Measurements from ENCODE around the gene CCDC74A.
"Not testable (repeated sequence)": the region's sequence is repeated elsewhere in the genome, so short reads cannot be mapped to it uniquely, and the experiment has no call there.

Gene CCDC74A

DNA sequence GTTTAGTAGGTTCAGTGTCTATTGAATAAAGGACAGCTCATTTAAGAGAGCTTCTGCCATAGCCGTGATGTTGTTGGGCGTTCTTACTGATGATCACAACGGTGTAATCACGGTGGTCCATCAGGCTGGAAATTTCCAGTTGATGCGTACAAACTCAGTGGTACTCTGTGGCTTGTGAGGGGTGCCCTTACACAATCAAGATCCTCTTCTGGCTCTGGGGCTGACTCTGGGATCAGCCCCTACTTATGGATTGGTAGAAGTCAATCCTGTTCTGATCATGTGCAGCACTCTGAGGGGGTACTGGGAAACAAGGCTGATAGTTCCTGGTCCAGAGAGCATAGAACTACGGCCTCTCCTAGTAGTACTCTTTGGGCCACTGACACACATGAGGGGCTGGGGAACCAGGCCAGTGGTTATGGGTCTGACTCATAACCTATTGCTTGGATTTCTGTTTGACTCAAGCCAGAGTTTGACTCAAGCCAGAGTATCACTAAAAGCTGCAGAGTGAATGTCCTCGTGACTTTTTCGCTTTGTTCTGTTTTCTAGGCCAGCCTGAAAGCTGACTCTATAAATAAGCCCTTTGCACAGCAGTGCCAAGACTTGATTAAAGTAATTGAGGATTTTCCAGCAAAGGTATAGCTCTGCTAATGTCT lies 29.2 kb upstream of the CCDC74A start:
- not testable (repeated sequence) for H3K4me3 ChIP-seq (ENCODE audit: low read depth, low read length)

DNA sequence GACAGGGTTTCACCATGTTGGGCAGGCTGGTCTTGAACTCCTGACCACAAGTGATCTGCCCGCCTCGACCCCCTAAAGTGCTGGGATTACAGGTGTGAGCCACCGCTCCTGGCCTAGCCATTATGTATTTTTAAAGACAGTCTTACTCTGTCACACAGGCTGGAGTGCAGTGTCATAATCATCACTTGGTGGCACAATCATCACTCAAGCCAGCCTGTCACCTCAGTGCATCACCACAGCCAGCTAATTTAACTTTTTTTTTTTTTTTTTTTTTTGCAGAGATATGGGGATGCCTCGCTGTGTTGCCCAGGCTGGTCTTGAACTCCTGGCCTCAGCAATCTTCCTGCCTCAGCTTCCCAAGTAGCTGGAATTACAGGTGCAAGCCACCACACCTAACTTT lies 24.1 kb upstream of the CCDC74A start:
- H3K4me3 ChIP-seq (ENCODE audit: low read depth, low read length) = not testable (repeated sequence)

DNA sequence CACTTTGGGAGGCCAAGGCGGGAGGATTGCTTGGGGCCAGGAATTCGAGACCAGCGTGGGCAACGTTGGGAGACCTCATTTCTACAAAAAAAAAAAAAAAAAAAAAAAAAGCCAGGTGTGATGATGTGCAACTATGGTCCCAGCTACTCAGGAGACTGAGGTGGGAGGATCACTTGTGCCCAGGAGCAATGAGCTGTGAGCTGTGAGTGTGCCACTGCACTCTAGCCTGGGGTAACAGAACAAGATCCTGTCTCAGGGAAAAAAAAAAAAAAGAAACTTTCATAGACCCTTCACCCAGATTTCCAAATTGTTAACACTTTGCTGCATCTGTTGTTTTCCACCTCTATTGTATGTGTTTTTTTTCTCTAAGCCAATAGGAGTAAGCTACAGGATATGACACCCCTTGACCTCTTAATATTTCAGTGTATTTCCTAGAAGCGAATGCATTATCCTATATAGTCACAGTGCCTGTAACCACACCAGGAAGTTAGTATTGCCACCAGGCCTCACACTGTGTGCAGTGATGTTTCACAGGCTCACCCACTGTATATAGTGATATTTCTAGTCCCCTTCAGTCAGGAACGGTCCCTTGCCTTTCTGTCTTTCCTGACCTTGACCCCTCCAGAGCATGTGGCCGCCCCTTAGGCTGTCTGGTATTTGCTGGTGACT lies 23.5 kb upstream of the CCDC74A start:
- not testable (repeated sequence) for H3K4me3 ChIP-seq (ENCODE audit: low read depth, low read length)

DNA sequence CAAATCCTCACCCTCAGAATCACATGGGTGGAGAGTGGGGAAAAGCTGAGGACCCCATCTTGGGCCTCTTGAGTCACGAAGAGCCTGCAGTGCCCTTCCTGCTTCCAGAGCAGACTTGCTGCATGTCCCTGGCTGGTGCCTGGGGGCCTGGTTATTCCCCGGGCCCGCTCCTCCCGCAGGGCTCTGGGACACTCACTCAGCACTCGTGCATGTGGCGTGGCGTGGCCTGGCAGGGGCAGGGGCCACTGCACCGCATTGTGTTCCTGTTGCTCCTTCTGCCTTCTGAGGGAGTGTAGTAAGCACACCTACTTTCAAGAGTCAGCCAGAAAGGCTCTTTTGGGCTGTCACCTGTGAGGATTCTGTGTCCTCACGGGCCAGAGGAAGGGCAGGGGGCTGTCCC lies 18.1 kb upstream of the CCDC74A start:
- H3K4me3 ChIP-seq (ENCODE audit: low read depth, low read length) = no peak overlapping the region

DNA sequence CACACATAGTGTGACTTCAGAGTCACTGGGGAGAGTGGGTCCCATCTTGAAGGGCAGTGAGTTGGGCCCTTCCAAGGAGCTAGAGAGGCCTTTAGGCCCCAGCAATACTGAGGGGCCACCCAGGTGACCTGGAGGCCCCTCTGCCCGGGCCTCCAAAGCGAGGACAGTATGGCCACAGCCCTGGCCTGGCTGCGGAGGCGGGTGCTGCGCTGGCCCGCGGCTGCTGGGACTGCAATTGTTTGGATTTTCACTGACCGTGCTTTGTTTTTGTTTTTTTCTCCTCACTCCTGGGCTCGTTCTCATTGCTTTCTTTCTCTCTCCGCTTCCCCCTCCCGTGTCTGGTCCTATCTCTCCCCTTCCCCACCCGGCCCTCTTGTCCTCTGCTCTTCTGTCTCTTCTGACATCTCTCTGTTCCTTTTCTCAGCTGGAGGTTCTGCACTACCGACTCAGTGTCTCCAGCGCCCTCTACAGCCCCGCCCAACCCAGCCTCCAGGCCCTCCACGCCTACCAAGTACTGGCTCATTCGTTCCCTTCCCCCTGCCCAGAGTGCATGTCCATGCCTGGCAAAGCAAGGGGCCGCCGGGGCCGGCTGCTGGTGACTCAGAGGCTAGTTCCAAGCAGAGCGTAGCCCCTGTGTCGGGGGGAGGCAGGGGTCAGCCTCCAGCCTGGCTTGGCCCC lies 16.3 kb upstream of the CCDC74A start:
- H3K4me3 ChIP-seq (ENCODE audit: low read depth, low read length) = not testable (repeated sequence)

DNA sequence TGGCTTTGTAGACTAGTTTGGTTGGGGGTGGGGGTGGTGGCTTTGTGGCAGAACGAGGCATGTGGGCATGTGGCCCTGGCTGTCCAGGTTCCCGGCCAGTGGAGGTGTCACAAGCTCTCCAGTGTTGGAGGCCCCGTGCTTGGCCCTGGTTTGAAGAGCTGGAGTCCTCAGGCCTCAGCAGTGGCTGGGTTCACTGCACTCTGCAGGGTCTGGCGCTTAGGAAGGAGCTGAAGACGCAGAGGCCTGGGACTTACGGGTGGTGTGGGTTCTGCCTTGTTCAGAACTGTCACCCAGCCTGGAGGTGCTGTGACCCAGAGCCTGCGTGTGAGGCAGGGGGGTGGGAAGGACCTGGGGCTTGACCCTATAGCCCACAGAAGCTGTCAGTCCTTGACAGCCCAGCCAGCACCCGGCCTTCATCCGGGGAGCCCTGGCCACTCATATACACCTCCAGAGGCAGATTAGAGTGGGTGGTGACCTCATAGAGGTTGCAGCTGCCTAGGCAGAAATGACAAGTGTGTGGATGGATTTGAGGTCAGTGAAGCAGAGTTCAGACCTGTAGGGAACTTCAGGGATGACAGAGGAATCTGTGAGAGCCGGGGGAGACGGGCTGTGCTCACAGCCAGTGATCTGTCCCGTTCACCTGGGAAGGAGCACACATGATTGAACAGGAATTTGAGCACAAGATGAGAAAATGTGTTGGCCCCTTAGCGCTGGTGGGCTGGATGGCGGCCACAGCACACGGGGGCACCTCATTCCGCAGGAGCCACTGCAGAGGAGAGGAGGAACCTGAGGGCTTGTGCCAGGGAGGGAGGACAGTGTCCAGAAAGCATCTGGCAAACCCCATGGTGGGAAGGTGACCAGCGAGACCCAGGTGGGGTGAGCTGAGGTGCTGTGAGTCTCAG lies 15.5 kb upstream of the CCDC74A start:
- not testable (repeated sequence) for H3K4me3 ChIP-seq (ENCODE audit: low read depth, low read length)

DNA sequence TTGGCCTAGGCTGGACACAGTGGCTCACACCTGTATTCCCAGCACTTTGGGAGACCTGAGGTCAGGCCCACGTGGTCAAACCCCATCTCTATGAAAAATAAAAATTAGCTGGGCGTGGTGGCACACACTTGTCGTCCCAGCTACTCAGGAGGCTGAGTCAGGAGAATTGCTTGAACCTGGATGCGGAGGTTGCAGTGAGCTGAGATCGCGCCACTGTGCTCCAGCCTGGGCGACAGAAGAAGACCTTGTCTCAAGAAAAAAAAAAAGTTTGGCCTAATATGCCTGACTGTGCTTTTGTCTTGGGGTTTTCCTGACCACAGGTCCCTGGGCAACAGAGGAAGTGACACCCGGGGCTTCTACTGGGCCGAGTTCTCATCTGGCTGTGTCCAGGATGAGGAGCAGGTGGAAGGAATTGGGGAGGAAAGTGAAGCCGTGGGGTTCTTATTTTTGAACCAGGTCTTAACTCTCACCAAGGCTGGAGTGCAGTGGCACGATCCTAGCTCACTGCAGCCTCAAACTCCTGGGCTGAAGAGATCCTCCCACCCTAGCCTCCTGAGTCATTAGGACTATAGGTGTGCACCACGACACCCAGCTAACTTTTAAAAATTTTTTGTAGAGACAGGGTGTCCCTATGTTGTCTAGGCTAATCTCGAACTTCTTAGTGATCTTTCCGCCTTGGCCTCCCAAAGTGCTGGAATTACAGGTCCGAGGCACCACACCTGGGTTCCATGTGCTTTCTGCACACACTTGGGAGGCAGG lies 13.1 kb upstream of the CCDC74A start:
- not testable (repeated sequence) for H3K4me3 ChIP-seq (ENCODE audit: low read depth, low read length)

DNA sequence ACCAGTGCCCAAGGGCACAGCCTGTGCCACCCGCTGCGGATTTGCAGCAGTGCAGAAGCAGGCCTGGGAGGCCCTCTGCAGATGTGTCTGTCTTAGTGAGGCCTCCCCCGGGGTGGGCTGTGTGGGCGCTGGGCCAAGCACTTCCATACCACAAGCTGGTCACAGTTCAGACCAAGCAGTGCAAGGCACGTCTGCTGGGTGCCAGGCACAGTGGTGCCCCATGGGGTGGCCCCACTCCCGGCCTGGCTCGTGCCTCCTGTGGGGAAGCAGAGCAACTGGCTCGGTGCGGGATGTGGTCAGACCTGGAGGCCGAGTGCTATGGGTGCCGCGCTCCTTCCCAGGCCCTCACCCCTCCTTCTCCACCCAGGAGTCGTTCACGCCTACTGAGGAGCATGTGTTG lies 12.5 kb upstream of the CCDC74A start:
- not testable (repeated sequence) for H3K4me3 ChIP-seq (ENCODE audit: low read depth, low read length)

DNA sequence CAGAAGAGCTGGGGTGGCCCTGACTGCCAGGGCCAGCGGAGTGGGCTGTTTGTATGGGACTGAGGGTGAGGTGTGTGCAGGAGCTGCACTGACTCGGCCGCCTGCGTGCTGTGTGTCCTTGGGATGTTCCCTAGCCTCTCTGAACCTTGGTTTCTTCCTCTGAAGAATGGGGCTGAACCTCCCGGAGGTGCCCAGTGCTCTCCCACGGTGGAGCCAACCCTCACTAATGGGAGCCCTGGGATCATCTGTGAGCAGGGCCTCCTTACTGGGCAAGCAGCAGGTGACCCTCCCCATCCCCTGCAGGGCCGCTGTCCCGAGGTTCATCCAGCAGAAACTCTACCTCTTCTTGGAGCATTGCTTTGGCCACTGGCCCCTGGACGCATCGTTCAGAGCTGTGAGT lies 11.7 kb upstream of the CCDC74A start:
- H3K4me3 ChIP-seq (ENCODE audit: low read depth, low read length) = no peak overlapping the region

DNA sequence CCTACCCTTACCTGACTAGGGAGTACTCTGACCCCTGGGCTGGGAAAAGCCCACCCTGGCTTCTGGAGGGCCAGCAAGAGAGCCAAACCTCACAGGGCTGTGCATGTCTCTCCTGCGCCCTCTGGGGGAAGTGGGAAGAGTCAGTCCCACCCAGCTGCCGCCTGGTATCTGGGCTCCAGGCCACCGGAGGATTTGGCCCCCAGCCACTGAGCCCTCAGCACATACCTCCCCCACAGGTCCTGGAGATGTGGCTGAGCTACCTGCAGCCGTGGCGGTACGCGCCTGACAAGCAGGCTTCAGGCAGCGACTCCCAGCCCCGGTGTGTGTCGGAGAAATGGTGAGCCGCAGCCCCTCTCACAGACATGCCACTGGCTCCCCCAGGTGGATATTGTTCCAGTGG lies 11.1 kb upstream of the CCDC74A start:
- H3K4me3 ChIP-seq (ENCODE audit: low read depth, low read length) = not testable (repeated sequence)

DNA sequence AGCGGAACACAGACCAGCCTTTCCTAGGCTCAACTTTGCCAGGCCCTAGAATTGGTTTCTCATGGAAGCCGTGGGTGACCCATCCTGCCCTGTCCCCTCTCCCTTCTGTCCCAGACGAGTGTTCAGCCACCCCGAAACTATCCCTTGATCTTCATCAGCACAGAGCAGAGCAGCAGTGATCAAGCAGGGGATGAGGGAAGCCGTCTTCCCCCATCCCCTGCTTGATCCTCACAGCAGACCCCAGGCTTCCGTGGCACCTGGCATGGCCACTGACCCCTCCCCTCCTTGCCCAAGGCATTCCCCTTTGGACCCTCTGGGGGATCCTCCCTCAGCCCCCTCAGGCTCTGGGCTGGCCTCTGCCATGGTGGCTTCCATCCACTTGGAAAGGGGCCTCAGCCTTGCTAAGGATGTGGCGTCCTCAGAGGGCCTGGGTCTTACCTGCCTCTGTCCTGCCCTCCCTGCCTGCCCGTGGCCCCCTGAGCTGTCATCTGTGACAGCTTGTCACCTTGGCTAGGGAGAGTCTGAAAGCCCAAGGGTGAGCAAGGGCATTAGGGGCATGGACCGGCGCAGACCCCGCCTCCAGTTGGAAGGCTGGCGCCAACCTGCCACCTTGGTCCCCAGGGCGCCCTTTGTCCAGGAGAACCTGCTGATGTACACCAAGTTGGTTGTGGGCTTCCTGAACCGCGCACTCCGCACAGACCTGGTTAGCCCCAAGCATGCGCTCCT lies 10.4 kb upstream of the CCDC74A start:
- H3K4me3 ChIP-seq (ENCODE audit: low read depth, low read length) = no peak overlapping the region

DNA sequence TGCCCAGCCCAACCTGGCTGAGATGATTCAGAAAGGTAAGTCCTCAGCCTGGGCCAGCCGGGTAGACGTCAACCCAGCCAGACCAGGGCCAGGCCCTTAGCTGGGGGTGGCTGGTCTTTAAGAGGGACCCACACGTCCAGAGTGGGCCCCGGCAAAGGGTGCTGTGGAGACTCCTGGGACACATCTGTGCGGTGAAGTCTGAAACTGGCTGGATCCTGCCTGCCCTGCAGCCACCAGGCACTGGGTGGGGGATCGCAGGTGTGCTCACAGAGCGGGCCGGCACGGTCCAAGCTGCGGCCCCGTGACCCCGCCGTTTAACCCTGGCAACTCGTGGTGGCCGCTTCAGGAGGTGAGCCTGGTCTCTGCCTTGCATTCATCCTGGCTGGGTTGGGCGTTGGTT lies 9.8 kb upstream of the CCDC74A start:
- H3K4me3 ChIP-seq (ENCODE audit: low read depth, low read length) = not testable (repeated sequence)

DNA sequence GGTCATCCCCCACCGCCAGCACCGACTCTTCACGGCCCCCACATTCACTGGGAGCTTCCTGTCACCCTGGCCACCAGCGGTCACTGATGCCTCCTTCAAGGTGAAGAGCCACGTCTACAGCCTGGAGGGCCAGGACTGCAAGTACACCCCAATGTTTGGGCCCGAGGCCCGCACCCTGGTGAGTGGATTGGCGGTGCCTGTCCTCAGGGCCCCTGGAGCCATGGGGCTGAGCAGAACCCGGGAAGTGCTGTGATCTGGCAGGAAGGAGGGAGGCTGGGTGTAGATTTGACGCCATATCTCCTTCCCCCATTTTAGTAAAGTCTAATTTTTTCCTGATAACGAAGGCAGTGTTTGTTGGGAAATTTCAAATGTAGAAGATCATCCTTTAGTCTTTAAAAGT lies 9.2 kb upstream of the CCDC74A start:
- not testable (repeated sequence) for H3K4me3 ChIP-seq (ENCODE audit: low read depth, low read length)

DNA sequence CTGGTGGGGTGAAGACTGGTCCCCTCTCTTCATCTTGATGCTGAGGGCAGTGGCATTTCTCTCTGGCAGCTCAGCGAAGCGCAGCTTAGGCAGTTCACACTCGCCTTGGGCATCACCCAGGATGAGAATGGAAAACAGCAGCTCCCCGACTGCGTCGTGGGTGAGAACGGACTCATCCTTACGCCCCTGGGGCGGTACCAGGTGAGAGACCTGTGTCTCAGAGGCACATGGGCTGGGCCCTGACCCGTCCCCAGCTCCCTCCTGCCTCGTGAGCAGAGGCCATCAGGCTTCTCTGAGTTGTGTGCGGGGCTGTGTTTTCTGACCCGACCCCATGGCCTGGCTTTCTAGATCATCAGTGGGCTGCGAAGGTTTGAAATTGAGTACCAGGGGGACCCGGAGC lies 8.2 kb upstream of the CCDC74A start:
- no peak overlapping the region for H3K4me3 ChIP-seq (ENCODE audit: low read depth, low read length)

DNA sequence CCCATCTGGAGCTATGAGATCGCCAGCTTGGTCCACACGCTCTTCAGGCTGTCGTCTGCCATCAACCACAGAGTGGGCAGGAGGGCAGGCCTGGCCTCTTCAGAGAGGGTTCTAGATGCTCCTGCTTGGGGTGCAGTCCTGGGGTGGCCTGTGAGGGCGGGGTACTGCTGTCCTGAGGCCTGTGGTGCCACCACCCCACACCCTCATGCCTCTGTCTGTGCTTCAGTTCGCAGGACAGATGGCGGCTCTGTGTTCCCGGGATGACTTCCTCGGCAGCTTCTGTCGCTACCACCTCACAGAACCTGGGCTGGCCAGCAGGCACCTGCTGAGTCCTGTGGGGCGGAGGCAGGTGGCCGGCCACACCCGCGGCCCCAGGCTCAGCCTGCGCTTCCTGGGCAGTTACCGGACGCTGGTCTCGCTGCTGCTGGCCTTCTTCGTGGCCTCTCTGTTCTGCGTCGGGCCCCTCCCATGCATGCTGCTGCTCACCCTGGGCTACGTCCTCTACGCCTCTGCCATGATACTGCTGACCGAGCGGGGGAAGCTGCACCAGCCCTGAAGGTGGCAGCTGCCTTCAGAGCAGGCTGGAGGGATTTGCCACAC lies 7.7 kb upstream of the CCDC74A start:
- H3K4me3 ChIP-seq (ENCODE audit: low read depth, low read length) = not testable (repeated sequence)

DNA sequence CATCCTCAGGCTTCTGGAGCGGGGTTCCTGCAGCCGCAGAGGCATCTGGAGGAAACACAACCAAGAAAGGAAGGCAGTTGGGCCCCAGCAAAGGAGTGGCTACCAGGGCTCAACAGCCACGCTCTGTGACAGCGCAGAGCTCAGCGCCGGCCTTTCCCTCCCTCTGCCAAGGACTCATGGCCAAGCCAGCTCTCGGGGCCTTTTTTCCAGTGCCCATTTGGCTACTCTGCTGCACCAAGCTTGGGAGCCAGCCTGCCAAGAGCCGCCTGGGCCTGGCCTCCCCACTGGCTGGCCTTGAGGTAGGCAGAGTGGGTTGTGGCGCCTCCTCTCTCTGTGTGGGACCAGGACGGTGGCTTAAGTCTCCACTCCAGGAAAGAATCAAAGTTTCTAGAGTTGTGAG lies 7.2 kb upstream of the CCDC74A start:
- H3K4me3 ChIP-seq (ENCODE audit: low read depth, low read length) = no peak overlapping the region

DNA sequence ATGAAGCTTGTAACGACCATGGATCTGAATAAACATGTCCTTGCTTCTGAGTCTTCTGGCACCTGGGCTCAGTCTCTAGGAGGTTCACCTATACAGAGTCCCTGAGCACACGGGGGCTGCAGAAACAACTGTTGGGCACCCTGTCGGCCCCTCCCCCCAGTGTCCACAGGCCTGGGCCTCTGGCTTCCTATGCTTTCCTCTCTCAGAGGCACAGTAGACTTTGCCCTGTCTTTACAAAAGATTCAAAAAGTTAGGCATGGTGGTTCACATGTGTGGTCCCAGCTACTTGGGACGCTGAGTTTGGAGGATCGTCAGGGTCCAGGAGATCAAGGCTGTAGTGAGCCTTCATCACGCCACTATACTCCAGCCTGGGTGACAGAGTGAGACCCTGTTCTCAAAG lies 6.2 kb upstream of the CCDC74A start:
- not testable (repeated sequence) for H3K4me3 ChIP-seq (ENCODE audit: low read depth, low read length)

DNA sequence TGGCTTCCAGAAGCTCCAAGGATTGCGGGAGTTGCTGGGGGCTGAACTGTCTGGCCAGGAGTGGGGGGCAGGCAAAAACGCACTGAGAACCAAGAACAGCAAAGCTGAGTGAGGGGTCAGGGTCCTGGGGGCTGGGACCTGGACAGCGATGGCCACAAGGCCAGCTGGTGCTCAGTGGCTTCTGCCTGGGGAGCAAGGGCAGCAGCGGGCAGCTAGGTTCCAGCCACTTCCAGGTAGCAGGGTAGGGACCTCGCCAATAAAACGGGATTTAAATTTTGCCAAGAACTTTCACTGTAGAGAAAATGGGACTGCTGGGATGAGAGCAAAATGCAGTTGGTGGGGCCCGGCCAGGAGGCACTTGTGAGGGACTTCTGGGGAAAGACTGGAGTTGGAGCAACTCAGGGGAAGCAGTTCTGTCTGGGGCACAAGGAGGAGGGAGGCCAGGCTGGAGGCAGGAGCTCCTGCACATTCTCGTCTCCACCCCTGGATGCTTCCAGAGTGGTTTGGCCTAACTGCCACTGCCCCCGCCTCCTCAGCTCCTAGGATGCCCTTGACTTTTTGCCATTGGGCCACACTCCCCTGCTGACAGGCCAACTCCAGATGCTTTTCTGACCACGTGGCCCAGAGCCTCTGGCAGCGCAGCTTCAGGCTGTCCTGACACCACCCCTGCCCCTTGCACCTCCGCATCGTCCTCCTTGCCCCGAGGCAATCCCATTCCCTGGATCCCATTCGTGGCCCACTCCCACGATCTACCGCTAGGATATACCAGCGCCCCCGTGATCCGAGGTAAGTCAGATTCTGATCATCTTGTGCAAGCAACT lies 5.5 kb upstream of the CCDC74A start:
- no peak overlapping the region for H3K4me3 ChIP-seq (ENCODE audit: low read depth, low read length)

DNA sequence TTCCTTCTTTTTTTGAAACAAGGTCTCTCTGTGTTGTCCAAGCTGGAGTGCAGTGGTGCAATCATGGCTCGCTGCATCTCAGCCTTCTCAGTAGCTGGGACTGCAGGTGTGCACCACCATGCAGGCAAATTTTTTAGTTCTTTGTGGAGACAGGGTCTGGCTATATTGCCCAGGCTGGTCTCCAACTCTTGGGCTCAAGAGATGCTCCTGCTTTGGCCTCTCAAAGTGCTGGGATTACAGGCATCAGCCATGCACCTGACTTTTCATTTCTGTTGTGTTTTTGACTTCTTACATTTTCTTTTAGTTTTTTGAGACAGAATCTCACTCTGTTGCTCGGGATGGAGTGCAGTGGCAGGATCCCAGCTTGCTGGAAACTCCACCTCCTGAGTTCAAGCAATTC lies 2.4 kb upstream of the CCDC74A start:
- not testable (repeated sequence) for H3K4me3 ChIP-seq (ENCODE audit: low read depth, low read length)

Measured in iPS-11a (cell line).